DOHH2 (cell line): ENCODE data around the gene SLC66A3.

ENCODE experiments used
- H3F3A ChIP-seq: fragments of 200-600 bp; sonication (generic), shearing (Covaris generic); 2 replicates; pipeline ENCODE4 v1.6.0; 2016; ENCODE audit warnings: antibody characterized with exemption, mild to moderate bottlenecking; ENCODE audit not compliant: control insufficient read depth, insufficient read depth
- H3K27ac ChIP-seq: fragments of 200-600 bp; sonication (generic); 2 replicates; pipeline ENCODE4 v1.5.1; 2014; ENCODE audit warnings: low read depth, mild to moderate bottlenecking, low read length, moderate library complexity
- H3K27me3 ChIP-seq: fragments of 200-600 bp; sonication (generic); 2 replicates; pipeline ENCODE4 v1.6.1; 2014; ENCODE audit warnings: mild to moderate bottlenecking, low read length, mixed read lengths; ENCODE audit not compliant: control insufficient read depth
- H3K36me3 ChIP-seq: fragments of 200-600 bp; sonication (generic); 2 replicates; pipeline ENCODE4 v1.6.1; 2014; ENCODE audit warnings: mild to moderate bottlenecking, low read length, moderate library complexity, mixed read lengths; ENCODE audit not compliant: control insufficient read depth
- H3K4me1 ChIP-seq: fragments of 200-600 bp; sonication (generic); 2 replicates; pipeline ENCODE4 v1.6.1; 2014; ENCODE audit warnings: mild to moderate bottlenecking, low read length, mixed read lengths; ENCODE audit not compliant: control insufficient read depth
- H3K4me2 ChIP-seq: fragments of 200-600 bp; sonication (generic); 2 replicates; pipeline ENCODE4 v1.6.0; 2014; ENCODE audit warnings: mild to moderate bottlenecking, low read length, moderate library complexity
- H3K4me3 ChIP-seq: fragments of 200-600 bp; sonication (generic); 2 replicates; pipeline ENCODE4 v1.5.1; 2014; ENCODE audit warnings: mild to moderate bottlenecking, low read length, mixed read lengths
- H3K79me2 ChIP-seq: fragments of 200-600 bp; sonication (generic); 2 replicates; pipeline ENCODE4 v1.6.1; 2014; ENCODE audit warnings: mild to moderate bottlenecking, low read length, mixed read lengths; ENCODE audit not compliant: control insufficient read depth
- H3K9me2 ChIP-seq: fragments of 200-600 bp; sonication (generic); replicated peaks from 2 replicates; pipeline ENCODE4 v1.6.1; 2014; ENCODE audit warnings: mild to moderate bottlenecking, low read length, mixed read lengths; ENCODE audit not compliant: control insufficient read depth
- H3K9me3 ChIP-seq: fragments of 200-600 bp; sonication (generic); 2 replicates; pipeline ENCODE4 v1.6.1; 2014; ENCODE audit warnings: antibody characterized with exemption, low read length, mixed read lengths; ENCODE audit not compliant: control insufficient read depth, insufficient read depth
- H4K20me1 ChIP-seq: fragments of 200-600 bp; sonication (generic); 2 replicates; pipeline ENCODE4 v1.6.0; 2014; ENCODE audit warnings: low read depth, mild to moderate bottlenecking, antibody characterized with exemption, low read length, moderate library complexity; ENCODE audit not compliant: control insufficient read depth, insufficient read depth
- CTCF ChIP-seq: fragments of 200-600 bp; sonication (generic); IDR thresholded peaks from one replicate; pipeline ENCODE4 v1.5.1; 2014; ENCODE audit warnings: antibody characterized with exemption, mild to moderate bottlenecking, low read depth, low read length; ENCODE audit not compliant: poor library complexity, severe bottlenecking
- EZH2phosphoT487 ChIP-seq: fragments of 200-600 bp; sonication (generic); IDR thresholded peaks from 2 replicates; pipeline ENCODE4 v1.6.1; 2017; ENCODE audit warnings: borderline replicate concordance, mild to moderate bottlenecking, antibody characterized with exemption, low read length, moderate library complexity, mixed read lengths

The SLC66A3 gene

GRCh38 chr2:11168488-11168887 lies 13.2 kb downstream of the SLC66A3 start:
- no peak overlapping the region for H3K27ac ChIP-seq
- no peak overlapping the region for H3K4me2 ChIP-seq
- H3K4me1 ChIP-seq = no peaks in the 10 kb centered on the region
- H3K27me3 ChIP-seq = no peaks in the 10 kb centered on the region
- no peaks in the 10 kb centered on the region for H3F3A ChIP-seq
- no peak overlapping the region for H3K4me3 ChIP-seq
- H3K9me2 ChIP-seq = no peaks in the 10 kb centered on the region
- no peaks in the 10 kb centered on the region for H3K36me3 ChIP-seq
- no peaks in the 10 kb centered on the region for H3K9me3 ChIP-seq
- TF ChIP-seq CTCF (no peak), EZH2phosphoT487 (no peak)
- H4K20me1 ChIP-seq = no peaks in the 10 kb centered on the region
- H3K79me2 ChIP-seq = no peaks in the 10 kb centered on the region

- Histone ChIP-seq H3K27ac (no peak overlapping the region), H3K27me3 (no peaks in the 10 kb centered on the region), H3K4me3 (no peak overlapping the region), H4K20me1 (no peaks in the 10 kb centered on the region), H3F3A (no peaks in the 10 kb centered on the region), H3K4me2 (no peak overlapping the region), H3K79me2 (no peaks in the 10 kb centered on the region), H3K9me3 (no peaks in the 10 kb centered on the region), H3K36me3 (no peaks in the 10 kb centered on the region), H3K4me1 (no peaks in the 10 kb centered on the region), H3K9me2 (no peaks in the 10 kb centered on the region)
- TF ChIP-seq CTCF = no peak
- TF ChIP-seq EZH2phosphoT487 = no peak
These were observed 14.1 kb downstream of the SLC66A3 start for GRCh38 chr2:11169333-11169732.

- TF ChIP-seq EZH2phosphoT487 = no peak
- no peak for TF ChIP-seq CTCF
- H4K20me1 ChIP-seq = no peaks in the 10 kb centered on the region
These were observed 19.0 kb downstream of the SLC66A3 start for GRCh38 chr2:11174222-11174621.

GRCh38 chr2:11175293-11175795 lies 20.1 kb downstream of the SLC66A3 start:
- no peaks in the 10 kb centered on the region for H4K20me1 ChIP-seq
- no peaks in the 10 kb centered on the region for H3K9me3 ChIP-seq
- no peaks in the 10 kb centered on the region for H3K79me2 ChIP-seq
- H3F3A ChIP-seq = no peaks in the 10 kb centered on the region
- no peak overlapping the region for H3K27ac ChIP-seq
- H3K4me3 ChIP-seq = no peak overlapping the region
- no peak overlapping the region for H3K4me2 ChIP-seq
- no peaks in the 10 kb centered on the region for H3K36me3 ChIP-seq
- no peaks in the 10 kb centered on the region for H3K9me2 ChIP-seq
- TF ChIP-seq CTCF (no peak), EZH2phosphoT487 (no peak)
- peaks cover 10% of the 10 kb centered on the region; the same call in 1 of the 2 replicates for H3K4me1 ChIP-seq
- H3K27me3 ChIP-seq = no peaks in the 10 kb centered on the region

More at GRCh38 chr2:11174222-11174621, 19.0 kb downstream of the SLC66A3 start:
- H3K36me3 ChIP-seq = no peaks in the 10 kb centered on the region
- H3K79me2 ChIP-seq = no peaks in the 10 kb centered on the region
- H3K4me2 ChIP-seq = no peak overlapping the region
- no peaks in the 10 kb centered on the region for H3K27me3 ChIP-seq
- no peak overlapping the region for H3K4me3 ChIP-seq
- no peaks in the 10 kb centered on the region for H3K9me2 ChIP-seq
- no peaks in the 10 kb centered on the region for H3K9me3 ChIP-seq
- H3K4me1 ChIP-seq = peaks cover 10% of the 10 kb centered on the region; the same call in 1 of the 2 replicates
- H3K27ac ChIP-seq = no peak overlapping the region
- no peaks in the 10 kb centered on the region for H3F3A ChIP-seq
